ENCODE results near the gene PLA2G2D.

The PLA2G2D gene
- long read RNA-seq, result 0 reads

- DNase-seq (ENCODE audit: low read depth in 1 of 2, low spot score in 1 of 2), result no peak
- H3K4me3 ChIP-seq (replicated peaks; ENCODE audit: insufficient read depth, low read length), result no peak within 1 kb of the TSS
- peaks cover 4% of the 10 kb centered on the region for H3K27me3 ChIP-seq (ENCODE audit: insufficient read depth, poor library complexity, severe bottlenecking)
- no peak within 1 kb of the TSS for H3K27ac ChIP-seq (replicated peaks)
- no peak for TF ChIP-seq POLR2AphosphoS5 (IDR thresholded peaks at IDR 0.05; ENCODE audit: low read depth)
These were observed at the start of gene PLA2G2D for GRCh38 chr1:20119347-20119746. TSS of gene PLA2G2D (minus strand) at chr1:20119536. CDS start at chr1:20119498, 38 bp downstream.

GRCh38 chr1:20168564-20169491 is 49.5 kb upstream of the PLA2G2D start:
- DNase-seq (ENCODE audit: low read depth in 1 of 2, low spot score in 1 of 2), result no peak
- H3K27ac ChIP-seq (replicated peaks), result no peak overlapping the region
- H3K27me3 ChIP-seq (ENCODE audit: insufficient read depth, poor library complexity, severe bottlenecking), result no peaks in the 10 kb centered on the region
- H3K4me3 ChIP-seq (replicated peaks; ENCODE audit: insufficient read depth, low read length), result no peak overlapping the region
- TF ChIP-seq REST (IDR thresholded peaks at IDR 0.05; ENCODE audit: insufficient replicate concordance, low read depth) (no peak), SPI1 (IDR thresholded peaks at IDR 0.05; ENCODE audit: borderline replicate concordance, low read depth) (no peak), GABPA (IDR thresholded peaks at IDR 0.05; ENCODE audit: low read depth) (no peak), POLR2AphosphoS5 (IDR thresholded peaks at IDR 0.05; ENCODE audit: low read depth) (no peak), CTCF (IDR thresholded peaks at IDR 0.05; ENCODE audit: insufficient read depth, low read length) (no peak)

- no peak for DNase-seq (ENCODE audit: low read depth in 1 of 2, low spot score in 1 of 2)
These were observed 47.8 kb upstream of the PLA2G2D start for GRCh38 chr1:20167126-20167525.

More at GRCh38 chr1:20167126-20167525, 47.8 kb upstream of the PLA2G2D start:
- Histone ChIP-seq H3K27ac (replicated peaks) (no peak overlapping the region), H3K27me3 (ENCODE audit: insufficient read depth, poor library complexity, severe bottlenecking) (no peaks in the 10 kb centered on the region), H3K4me3 (replicated peaks; ENCODE audit: insufficient read depth, low read length) (no peak overlapping the region)
- TF ChIP-seq CTCF (IDR thresholded peaks at IDR 0.05; ENCODE audit: insufficient read depth, low read length), result no peak
- no peak for TF ChIP-seq POLR2AphosphoS5 (IDR thresholded peaks at IDR 0.05; ENCODE audit: low read depth)
- no peak for TF ChIP-seq SPI1 (IDR thresholded peaks at IDR 0.05; ENCODE audit: borderline replicate concordance, low read depth)
- no peak for TF ChIP-seq REST (IDR thresholded peaks at IDR 0.05; ENCODE audit: insufficient replicate concordance, low read depth)
- TF ChIP-seq GABPA (IDR thresholded peaks at IDR 0.05; ENCODE audit: low read depth), result no peak

Data from HL-60 (cell line).